Activated CD8-positive, alpha-beta memory T cell treated with anti-CD3 and anti-CD28 coated beads for 1 hour (primary cell): Measurements from ENCODE around the gene FRA10AC1.
"Not testable (repeated sequence)": the region's sequence is repeated elsewhere in the genome, so short reads cannot be mapped to it uniquely, and the experiment has no call there.

Experiments used
- DNase-seq, 2 donors: peaks; one replicate each; pipeline ENCODE4 v3.0.0-alpha.2; 2020; ENCODE audit warnings: low read depth in 1 of 2; ENCODE audit errors: extremely low read depth in 1 of 2

FRA10AC1 gene

DNA sequence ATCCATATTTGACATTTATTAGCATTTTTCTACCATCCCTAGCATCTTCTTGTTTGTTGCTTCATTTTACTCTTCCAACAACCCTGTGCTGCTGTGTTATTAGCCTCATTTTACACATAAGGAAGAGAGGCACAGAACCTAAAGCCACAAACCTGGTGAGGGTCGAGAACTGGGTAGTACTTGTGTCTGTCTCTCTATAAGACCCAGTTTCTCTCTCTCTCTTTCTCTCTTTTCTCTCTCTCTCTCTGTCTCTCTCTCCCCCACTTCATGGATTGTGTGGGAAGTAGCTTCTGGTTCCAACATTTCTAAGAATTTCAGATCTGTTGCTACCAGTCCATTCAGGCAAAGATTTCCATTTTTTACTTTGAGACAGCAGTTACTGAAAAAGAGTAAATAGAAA, 1.4 kb upstream of the FRA10AC1 start:
- no peak for DNase-seq

GRCh38 chr10:93703066-93703465, 674 bp upstream of the FRA10AC1 start:
- no peak for DNase-seq

- no peak for DNase-seq
Observed at GRCh38 chr10:93701866-93702209, 554 bp downstream of the FRA10AC1 start.

DNA sequence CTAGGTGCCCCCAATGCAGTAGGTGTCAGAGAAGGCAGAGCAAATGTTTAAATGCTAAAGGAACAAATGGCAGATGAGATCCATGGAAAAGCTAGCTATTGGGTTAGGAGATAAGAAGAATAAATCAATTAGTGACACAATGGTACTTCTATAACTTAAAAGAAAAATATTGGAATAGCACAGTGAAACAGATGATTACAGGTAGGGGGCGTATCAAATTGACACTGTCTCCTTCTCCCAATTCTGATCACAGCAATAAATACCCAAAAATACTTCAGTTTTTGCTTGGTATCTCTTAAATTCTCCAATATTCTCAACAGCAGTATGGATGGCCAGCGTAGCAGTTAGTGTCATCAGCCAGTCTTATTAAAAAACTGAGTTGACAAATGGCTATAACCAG, 5.2 kb downstream of the FRA10AC1 start:
- no peak for DNase-seq

DNA sequence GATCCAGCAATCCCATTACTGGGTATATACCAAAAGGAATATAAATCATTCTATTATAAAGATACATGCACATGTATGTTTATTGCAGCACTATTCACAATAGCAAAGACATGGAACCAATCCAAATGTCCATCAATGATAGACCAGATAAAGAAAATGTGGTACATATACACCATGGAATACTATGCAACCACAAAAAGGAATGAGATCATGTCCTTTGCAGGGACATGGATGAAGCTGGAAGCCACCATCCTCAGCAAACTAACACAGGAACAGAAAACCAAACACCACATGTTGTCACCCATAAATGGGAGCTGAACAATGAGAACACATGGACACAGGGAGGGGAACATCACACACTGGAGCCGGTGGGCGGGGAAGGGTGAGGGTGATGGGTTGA, 5.8 kb downstream of the FRA10AC1 start:
- DNase-seq: not testable (repeated sequence)

DNA sequence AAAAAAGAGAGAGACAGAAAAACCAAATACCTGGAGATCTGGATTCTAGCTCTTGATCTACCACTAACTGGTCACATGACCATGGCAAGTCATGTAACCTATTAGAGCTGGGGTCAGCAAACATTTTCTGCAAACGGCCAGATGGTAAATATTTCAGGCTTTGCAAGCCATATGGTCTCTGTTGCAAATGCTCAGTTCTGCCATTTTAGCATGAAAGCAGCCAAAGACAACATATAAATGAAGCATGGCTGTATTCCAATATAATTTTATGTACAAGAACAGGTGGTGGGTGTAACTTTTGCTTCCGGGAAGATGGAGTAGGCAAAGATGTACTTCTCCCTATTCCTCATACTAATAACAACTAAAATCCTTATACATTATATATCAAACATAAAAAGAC, 6.7 kb downstream of the FRA10AC1 start:
- no peak for DNase-seq

GRCh38 chr10:93687737-93688136, 14.7 kb downstream of the FRA10AC1 start:
- DNase-seq: no peak

DNA sequence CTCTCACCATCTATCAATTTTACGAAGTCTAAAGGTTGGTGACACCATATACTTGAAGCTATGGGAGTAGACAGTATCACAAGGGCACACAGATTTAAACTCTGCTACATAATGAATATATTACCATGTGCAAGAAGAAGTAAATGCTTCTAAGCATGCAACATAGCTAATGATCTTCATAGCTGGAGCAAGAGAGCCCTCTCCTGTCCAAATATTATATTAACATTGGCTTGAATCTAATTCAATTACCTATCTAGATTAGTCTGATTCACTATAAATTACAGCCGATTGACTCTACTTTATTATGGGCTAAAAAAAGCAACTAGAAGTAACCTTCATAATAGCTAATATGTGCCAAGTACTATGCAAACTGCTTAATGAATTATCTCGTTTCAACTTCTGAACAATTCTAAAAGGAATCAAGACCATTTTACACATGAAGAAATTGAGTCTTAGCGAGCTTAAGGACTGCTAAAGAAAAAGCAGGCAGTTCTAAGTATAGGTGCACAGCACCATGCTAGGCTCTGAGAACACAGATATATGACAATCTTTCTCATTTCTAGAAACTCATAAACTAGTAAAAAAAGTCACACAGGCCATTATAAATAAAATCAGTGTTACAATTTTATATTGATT, 21.9 kb downstream of the FRA10AC1 start:
- no peak for DNase-seq

GRCh38 chr10:93678805-93679587, 23.4 kb downstream of the FRA10AC1 start:
- no peak for DNase-seq

- no peak for DNase-seq
Observed at GRCh38 chr10:93678386-93678785, 24.0 kb downstream of the FRA10AC1 start.

GRCh38 chr10:93673791-93674190, 28.6 kb downstream of the FRA10AC1 start:
- no peak for DNase-seq

GRCh38 chr10:93672890-93673289, 29.5 kb downstream of the FRA10AC1 start:
- no peak for DNase-seq

DNA sequence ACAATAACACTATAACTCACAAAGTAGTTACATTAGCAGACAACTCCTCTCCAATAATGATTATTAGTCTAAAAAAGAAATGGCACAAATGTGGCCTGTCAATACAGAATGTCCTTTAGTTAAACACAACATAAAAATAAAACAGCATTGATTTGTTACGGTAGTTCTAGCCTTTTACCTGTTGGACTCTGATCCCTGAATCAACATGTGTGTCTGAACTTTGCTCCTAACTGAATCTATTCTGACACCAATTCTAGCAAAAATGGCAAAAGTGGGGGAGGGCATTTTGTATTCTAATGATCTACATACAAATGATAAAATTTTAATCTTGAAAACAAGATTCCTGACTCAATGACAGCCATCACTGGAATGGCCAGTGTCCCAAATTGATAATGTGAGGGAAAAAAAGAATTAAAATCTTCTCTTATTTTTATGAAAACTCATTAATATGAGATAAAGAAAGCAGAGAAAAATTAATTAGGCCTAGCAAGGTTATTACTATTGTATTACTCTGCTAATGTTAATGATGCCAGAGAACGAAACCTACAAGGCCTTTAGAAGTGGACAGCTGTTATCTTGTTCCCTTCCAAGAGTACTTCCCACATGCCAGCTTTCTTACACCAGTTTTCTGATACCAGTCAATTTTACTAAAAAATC, 30.2 kb downstream of the FRA10AC1 start:
- DNase-seq: no peak

DNA sequence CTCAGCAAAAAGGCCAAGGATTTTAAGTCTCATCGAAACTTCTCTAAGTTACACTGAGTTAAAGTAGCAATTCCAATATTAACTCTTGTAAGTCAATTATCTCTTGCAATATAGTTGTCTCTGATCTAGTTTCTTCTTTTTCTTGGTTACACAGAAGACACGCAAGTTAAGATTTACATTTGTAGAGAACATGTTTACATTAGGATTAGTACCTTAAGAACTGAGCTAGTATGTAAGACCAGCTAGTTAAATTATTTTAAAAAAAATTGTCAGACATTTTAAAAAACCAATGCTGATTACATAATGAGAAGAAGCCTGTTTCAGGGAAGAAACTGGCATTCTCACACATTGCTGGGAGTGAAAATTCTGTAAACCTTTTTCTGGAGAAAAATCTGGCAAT, 31.4 kb downstream of the FRA10AC1 start:
- no peak for DNase-seq

DNA sequence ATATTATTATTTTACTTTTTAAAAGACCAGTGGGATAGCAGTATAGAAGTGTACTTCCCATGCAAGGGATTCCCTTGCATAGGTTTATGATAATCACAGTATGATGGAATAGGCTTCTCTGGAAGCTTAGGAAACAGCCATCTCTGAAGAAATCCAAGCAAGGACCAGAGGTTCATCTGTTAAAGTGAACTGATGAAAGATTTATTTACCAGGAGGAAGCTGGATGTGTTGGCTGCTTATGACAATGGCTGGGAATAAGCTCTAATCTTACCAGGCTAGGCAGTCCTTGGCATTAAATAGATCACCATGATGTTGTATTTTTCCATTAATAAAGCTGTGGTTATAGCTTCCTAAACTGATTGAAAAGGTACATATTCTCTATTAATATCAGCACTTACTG, 32.0 kb downstream of the FRA10AC1 start:
- no peak for DNase-seq

DNA sequence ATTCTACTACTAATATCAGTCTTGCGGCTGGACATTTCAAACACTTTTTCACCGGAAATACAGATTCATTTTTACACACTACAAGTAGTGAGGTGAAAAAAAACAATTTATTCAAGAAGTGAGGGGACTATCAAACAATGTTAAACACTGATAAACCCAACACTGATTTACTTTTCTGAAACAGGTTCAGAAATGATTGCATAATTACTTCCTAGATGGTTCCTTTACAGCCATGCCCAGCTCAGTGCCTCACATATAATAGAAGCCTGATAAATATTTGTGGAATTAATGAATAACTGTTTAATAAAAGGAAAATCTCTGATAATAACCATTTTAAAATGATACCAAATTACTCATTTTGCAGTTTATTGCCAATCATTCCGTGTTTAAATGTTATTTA, 34.6 kb downstream of the FRA10AC1 start:
- DNase-seq: no peak

DNA sequence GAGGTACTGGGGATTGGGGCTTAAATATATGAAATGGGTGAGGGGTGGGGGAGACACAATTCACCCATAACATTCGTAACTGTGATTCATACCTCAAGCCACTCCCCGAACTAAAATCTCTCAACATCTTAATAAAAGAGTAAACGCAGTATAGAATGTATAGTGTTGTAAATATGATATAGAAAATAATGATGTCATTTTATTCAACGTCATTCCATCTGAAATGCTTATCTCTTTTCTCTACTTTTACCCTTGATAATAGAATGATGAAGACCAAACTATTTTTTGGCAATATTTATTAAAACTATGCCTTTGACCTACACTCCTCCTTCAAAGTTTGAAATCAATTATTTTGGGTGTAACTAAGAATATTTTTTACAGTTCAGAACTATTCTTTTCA, 36.4 kb downstream of the FRA10AC1 start:
- no peak for DNase-seq

GRCh38 chr10:93657757-93658156, 44.6 kb downstream of the FRA10AC1 start:
- no peak for DNase-seq

- no peak for DNase-seq
Observed at GRCh38 chr10:93656155-93656554, 46.2 kb downstream of the FRA10AC1 start.

GRCh38 chr10:93654201-93654600, 48.2 kb downstream of the FRA10AC1 start:
- no peak for DNase-seq

DNA sequence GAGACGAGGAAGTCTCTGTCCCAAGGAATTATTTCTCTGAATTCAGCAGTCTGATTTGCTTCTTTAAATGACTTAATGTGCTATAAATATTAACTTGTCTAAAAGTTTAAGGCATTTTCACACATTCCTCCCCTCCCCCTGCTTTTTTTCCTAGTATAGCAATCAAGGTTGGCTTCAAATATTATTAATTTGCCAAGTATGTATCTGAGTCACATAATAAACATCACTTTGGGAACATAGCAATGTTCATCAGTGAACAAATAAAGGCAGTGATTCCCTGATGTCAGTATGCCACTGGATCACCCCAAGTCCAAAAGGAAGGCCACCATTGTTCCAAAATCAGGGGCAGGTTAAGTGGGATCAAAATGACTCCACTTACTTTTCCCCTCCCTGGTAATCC, 49.5 kb downstream of the FRA10AC1 start:
- DNase-seq: no peak

DNA sequence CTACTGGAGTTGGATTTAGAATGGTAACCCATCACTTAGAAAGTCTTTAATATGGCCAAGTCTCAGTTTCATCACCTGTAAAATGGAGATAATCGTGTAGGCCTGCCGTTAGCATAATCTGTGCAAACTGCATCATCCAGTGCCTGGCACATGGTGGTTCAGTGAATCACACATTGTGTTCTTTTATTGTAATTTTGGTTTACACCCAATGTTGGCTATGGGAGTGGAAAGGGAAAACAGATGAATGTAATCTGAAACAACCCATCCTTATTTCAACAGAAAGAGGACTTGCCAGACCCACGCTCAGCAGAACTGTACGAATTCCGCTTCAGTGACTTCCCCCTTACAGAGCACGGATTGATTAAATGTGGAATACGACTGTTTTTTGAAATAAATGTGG, 62.6 kb downstream of the FRA10AC1 start:
- no peak for DNase-seq
